Measurements from ENCODE around the gene CLCN4.

The CLCN4 gene

DNA sequence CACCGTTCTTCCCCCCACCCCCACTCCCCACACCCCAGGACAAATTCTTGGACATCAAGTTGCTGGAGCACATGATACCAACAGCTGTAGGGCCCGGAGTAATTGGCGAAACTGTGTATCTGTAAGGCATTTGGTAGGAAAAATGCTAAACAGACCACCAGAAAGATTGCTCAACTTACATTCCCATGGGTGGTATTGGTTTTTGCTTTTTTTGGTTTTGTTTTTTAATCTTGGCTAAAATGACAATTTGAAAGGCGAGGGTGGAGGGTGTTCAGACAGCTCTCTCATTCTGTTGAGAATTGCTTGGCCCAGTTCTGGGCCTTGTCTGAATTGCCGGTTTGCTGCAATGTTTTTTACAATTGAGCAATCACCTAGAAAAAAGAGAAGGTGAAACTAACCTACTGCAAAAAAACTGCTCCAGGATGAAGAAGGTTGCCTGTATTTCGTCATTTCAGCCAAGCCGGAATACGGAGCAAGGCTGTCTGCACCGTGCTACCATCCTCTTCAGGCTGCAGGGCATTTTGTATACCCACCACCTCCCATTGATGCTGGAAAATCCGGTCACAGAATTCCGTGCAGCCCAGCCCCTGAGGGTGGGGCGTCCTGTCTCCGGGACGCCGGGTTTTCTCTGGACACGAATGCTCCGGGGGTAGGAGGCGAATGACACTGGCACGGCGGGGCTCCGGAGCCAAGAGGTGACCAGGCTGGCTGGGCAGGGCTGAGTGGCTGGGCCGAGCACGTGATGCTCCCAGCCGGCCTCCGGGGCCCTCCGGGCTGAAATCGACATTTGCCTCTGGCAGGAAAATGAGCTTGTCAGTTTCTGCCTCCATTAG lies at the start of gene CLCN4:
Gene CLCN4, plus strand, starts transcription at position 777 of the 833 bp plus-strand sequence. CDS start 28,058 bp downstream, outside the sequence.
- no peak for TF ChIP-seq GATA2 (IDR thresholded peaks at IDR 0.05; ENCODE audit: low read depth, low read length)
- TF ChIP-seq GATA3 (IDR thresholded peaks at IDR 0.05; ENCODE audit: low read depth, low read length), result no peak

DNA sequence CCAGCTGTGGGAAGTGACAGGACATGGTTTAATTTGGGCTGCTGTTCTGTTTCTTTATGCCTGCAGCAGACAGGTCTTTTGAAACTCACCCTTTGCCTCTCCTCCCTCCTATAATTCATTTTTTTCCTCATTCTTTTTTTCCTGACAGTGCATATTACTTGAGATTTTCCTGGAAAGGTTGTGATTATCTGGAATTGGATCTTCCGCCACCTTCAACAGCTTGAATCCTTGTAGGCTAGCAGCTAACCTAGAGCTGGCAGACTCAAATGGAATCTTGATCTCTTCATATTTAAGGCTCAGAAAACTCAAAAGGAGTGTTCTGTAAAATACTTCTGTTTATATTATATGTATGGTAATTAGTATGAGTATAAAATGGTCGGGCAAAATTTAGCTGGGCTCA lies 49.3 kb upstream of the CLCN4 start:
- no peak for TF ChIP-seq GATA2 (IDR thresholded peaks at IDR 0.05; ENCODE audit: low read depth, low read length)

GRCh38 chrX:10108288-10108687 lies 48.5 kb upstream of the CLCN4 start:
- TF ChIP-seq GATA3 (IDR thresholded peaks at IDR 0.05; ENCODE audit: low read depth, low read length) (no peak), GATA2 (IDR thresholded peaks at IDR 0.05; ENCODE audit: low read depth, low read length) (no peak)

DNA sequence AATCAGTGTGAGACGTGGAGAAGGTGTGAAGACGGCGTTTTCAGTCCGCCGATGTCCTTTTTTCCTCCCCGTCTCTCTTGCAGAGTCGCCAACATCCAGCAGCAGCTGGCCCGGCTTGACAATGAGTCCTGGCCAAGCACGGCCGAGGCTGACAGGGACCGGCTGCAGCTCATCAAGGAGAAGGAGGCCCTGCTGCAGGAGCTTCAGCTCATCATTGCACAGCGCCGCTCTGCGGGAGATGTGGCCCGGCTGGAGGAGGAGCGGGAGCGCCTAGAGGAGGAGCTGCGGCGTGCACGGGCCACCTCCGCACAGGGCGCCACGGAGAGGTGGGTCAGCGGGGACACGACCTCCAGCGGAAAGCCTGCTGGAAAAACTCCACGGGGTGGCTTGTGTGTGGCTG lies 47.1 kb upstream of the CLCN4 start:
- TF ChIP-seq GATA2 (IDR thresholded peaks at IDR 0.05; ENCODE audit: low read depth, low read length), result no peak
- no peak for TF ChIP-seq GATA3 (IDR thresholded peaks at IDR 0.05; ENCODE audit: low read depth, low read length)

DNA sequence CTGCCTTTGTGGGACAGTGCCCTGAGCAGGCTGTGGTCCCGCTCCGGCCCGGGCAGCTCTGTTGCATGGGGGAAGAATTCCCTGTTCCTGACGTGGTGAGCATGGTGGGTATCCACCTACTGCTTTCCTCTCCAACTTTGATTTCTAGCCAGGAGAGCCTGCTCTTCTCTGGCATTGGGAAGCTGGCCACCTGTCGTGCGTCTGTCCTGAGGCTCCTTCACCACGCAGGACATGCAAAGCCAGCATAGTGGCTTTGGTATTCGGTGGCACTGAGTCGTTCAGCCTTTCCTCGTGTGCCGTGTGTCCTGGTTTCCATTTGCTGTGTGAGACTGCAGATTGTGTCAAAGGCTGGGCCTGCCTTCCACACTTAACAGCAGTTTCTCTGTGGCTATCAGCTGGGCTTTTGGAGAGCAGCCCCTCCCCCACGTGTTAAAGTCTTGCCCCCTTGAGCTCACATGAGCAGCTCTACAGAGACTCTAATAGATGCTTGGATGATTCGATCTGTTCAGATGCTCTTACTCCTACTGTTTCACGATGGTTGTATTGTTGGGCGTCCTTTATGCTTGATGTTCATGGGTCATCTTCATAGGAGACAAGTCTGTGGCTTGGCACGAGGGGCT lies 46.3 kb upstream of the CLCN4 start:
- no peak for TF ChIP-seq GATA3 (IDR thresholded peaks at IDR 0.05; ENCODE audit: low read depth, low read length)

DNA sequence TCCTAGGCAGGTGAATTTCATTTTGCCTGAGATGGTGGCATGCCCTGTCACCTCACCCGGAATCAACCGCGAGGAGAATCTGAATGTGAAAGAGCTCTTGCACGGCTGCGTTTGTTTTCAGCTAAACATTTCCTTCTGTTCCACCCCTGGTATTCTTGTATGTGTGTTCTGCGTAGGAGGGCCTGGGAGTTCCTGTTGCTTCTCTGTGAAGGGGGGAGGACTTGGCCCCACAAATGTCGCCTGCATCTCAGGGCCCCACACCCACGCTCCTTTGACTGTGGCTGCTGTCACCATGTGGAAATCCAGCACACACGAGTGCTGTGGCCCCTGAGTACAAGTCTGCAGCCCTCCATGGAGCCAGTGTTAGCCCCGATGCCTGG lies 45.8 kb upstream of the CLCN4 start:
- TF ChIP-seq GATA2 (IDR thresholded peaks at IDR 0.05; ENCODE audit: low read depth, low read length), result no peak
- no peak for TF ChIP-seq GATA3 (IDR thresholded peaks at IDR 0.05; ENCODE audit: low read depth, low read length)

GRCh38 chrX:10111364-10112148 lies 45.2 kb upstream of the CLCN4 start:
- no peak for TF ChIP-seq GATA3 (IDR thresholded peaks at IDR 0.05; ENCODE audit: low read depth, low read length)
- no peak for TF ChIP-seq GATA2 (IDR thresholded peaks at IDR 0.05; ENCODE audit: low read depth, low read length)

GRCh38 chrX:10112510-10112909 lies 44.3 kb upstream of the CLCN4 start:
- TF ChIP-seq GATA2 (IDR thresholded peaks at IDR 0.05; ENCODE audit: low read depth, low read length) (no peak), GATA3 (IDR thresholded peaks at IDR 0.05; ENCODE audit: low read depth, low read length) (no peak)

- TF ChIP-seq GATA3 (IDR thresholded peaks at IDR 0.05; ENCODE audit: low read depth, low read length), result no peak
- TF ChIP-seq GATA2 (IDR thresholded peaks at IDR 0.05; ENCODE audit: low read depth, low read length), result no peak
Measured at GRCh38 chrX:10115082-10115481, 41.7 kb upstream of the CLCN4 start.

DNA sequence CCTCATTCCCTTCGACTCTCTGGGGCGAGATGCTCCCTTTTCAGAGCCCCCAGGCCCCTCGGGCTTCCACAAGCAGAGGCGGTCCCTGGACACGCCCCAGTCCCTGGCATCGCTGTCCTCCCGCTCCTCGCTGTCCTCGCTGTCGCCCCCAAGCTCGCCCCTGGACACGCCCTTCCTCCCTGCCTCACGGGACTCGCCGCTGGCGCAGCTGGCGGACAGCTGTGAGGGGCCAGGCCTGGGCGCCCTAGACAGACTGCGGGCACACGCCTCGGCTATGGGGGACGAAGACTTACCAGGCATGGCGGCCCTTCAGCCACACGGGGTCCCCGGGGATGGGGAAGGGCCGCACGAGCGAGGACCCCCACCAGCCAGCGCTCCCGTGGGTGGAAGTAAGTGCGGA lies 39.5 kb upstream of the CLCN4 start:
- TF ChIP-seq GATA2 (IDR thresholded peaks at IDR 0.05; ENCODE audit: low read depth, low read length) (no peak), GATA3 (IDR thresholded peaks at IDR 0.05; ENCODE audit: low read depth, low read length) (no peak)

DNA sequence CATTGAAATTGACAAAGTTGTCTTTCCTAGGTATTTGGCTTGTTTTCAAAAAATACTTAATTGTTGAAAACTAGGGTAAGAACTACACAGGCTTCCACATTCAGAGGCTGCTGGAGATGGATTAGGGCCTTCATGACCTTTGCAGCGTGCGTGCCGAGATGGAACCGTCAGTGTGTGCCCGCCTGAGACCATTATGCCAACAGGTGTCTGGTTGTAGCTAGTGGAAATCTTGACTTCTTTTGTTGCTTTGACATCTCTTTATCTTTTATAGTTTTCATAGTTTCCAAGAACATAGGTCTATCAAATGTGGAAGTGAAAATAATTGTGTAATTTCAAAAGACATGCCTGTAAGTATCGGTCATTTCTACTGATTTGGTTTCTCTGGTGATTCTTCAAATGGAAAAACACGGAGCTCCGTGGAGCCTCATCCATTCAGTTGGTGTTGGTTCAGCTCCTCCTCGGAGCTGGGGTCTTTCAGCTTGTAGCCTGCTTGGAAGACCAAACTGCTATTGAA lies 38.9 kb upstream of the CLCN4 start:
- TF ChIP-seq GATA2 (IDR thresholded peaks at IDR 0.05; ENCODE audit: low read depth, low read length), result no peak

GRCh38 chrX:10118530-10118929 lies 38.2 kb upstream of the CLCN4 start:
- TF ChIP-seq GATA2 (IDR thresholded peaks at IDR 0.05; ENCODE audit: low read depth, low read length) (no peak), GATA3 (IDR thresholded peaks at IDR 0.05; ENCODE audit: low read depth, low read length) (no peak)

GRCh38 chrX:10119399-10119990 lies 37.3 kb upstream of the CLCN4 start:
- TF ChIP-seq GATA2 (IDR thresholded peaks at IDR 0.05; ENCODE audit: low read depth, low read length) (no peak), GATA3 (IDR thresholded peaks at IDR 0.05; ENCODE audit: low read depth, low read length) (no peak)

DNA sequence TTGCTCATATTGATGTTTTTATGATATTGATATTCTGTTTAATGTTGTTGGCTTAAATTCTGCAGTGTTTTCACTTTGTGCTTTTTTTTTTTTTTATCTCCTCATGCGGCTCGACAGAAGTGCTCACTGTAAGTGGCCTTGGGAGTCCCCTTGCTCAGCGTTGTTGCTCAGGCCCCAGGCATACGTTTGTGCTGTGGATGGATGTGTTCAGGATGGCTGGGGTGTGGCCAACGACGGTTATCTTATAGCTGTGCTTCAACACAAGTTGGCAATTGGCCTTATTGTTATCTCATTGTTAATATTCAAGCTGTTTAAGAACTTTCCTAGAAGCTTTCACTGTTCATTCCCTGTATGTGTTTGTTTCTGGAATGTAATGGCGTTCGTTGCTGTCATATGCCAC lies 36.4 kb upstream of the CLCN4 start:
- TF ChIP-seq GATA3 (IDR thresholded peaks at IDR 0.05; ENCODE audit: low read depth, low read length) (no peak), GATA2 (IDR thresholded peaks at IDR 0.05; ENCODE audit: low read depth, low read length) (no peak)
